Measurements from ENCODE around the gene METAP1D. TPM values are rescaled to one million over a fixed set of nuclear protein-coding genes. Genes with fewer than 3 reads are reported as not detected.
"Not testable (repeated sequence)": the region's sequence is repeated elsewhere in the genome, so short reads cannot be mapped to it uniquely, and the experiment has no call there.

METAP1D gene
- total and polyA plus RNA-seq, 2 donors from 2014 or later, result 4.0 to 6.2 TPM

DNA sequence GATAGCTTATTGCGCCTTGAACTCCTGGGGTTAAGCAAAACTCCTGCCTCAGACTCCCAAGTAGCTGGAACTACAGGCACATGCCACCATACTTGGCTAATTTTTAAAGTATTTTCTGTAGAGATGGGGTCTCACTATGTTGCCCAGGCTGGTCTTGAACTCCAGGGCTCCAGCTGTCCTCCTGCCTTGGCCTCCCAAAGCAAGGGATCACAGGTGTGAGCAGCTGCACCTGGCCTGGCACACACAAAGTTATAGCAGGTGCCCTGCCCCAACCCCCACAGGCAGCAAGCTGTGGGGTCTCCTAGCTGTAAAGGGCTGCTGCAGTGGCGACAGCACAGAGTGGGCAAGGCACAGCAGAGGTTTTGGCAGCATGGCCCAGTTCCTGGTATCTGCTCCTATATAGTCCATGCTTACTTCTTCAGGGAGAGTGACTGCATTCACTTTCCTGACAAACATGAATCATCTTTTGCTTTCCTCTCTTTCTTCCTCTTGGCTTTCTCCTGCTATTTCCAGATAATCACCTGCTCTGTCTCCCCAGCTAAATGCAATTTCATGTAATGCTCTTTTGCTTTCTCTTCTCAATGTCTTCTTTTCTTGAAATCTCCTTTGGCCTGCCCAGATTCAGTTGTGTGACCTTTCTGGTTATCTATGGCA, 27.3 kb upstream of the METAP1D start:
- no peaks in the 10 kb centered on the region for H3K27me3 ChIP-seq (ENCODE audit: control insufficient read depth, insufficient read depth, low read length)
- no peak overlapping the region for H3K9ac ChIP-seq (ENCODE audit: low read length in 3 of 3)
- H3K27ac ChIP-seq (ENCODE audit: low read depth in 2 of 2, low read length in 2 of 2), result no peak overlapping the region
- FAIRE-seq, result no peak
- intact Hi-C loops (cut with DNase I), result no loop called here
- DNase-seq, result no peak
- no peak overlapping the region for H3K4me3 ChIP-seq (ENCODE audit: low read length in 3 of 3)
- H3K9me3 ChIP-seq (ENCODE audit: control insufficient read depth in 2 of 3, insufficient read depth in 1 of 3, low read length in 3 of 3), result no peaks in the 10 kb centered on the region
- H3K36me3 ChIP-seq (ENCODE audit: control insufficient read depth in 2 of 3, insufficient read depth in 3 of 3, low read length in 3 of 3), result no peaks in the 10 kb centered on the region
- H3K4me1 ChIP-seq (ENCODE audit: control insufficient read depth in 2 of 3, insufficient read depth in 2 of 3, low read depth in 1 of 3, low read length in 3 of 3), result no peaks in the 10 kb centered on the region
- TF ChIP-seq, protein P1, sequence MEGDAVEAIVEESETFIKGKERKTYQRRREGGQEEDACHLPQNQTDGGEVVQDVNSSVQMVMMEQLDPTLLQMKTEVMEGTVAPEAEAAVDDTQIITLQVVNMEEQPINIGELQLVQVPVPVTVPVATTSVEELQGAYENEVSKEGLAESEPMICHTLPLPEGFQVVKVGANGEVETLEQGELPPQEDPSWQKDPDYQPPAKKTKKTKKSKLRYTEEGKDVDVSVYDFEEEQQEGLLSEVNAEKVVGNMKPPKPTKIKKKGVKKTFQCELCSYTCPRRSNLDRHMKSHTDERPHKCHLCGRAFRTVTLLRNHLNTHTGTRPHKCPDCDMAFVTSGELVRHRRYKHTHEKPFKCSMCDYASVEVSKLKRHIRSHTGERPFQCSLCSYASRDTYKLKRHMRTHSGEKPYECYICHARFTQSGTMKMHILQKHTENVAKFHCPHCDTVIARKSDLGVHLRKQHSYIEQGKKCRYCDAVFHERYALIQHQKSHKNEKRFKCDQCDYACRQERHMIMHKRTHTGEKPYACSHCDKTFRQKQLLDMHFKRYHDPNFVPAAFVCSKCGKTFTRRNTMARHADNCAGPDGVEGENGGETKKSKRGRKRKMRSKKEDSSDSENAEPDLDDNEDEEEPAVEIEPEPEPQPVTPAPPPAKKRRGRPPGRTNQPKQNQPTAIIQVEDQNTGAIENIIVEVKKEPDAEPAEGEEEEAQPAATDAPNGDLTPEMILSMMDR (IDR thresholded peaks at IDR 0.05; ENCODE audit: borderline replicate concordance, extremely low read depth, insufficient read depth), result no peak

DNA sequence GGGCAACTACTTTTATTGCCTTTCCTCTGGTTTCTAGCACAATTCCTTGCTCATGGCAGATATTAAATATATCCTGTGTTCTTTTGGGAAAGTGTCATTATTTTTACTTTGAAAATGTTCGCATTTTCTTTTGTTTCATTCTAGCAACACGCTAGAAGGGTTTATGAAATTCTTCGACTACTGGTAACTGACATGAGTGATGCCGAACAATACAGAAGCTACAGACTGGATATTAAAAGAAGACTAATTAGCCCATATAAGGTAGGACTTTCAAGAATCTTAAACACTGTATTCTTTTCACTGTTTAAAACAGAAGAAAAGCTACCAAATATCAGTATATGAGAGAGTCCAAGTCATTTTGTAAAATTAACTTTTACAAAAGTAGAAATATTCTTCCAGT, 20.6 kb upstream of the METAP1D start:
- FAIRE-seq (no peak), DNase-seq (no peak)
- no peaks in the 10 kb centered on the region for H3K27me3 ChIP-seq (ENCODE audit: control insufficient read depth, insufficient read depth, low read length)
- H3K4me1 ChIP-seq (ENCODE audit: control insufficient read depth in 2 of 3, insufficient read depth in 2 of 3, low read depth in 1 of 3, low read length in 3 of 3), result no peaks in the 10 kb centered on the region
- intact Hi-C loops (cut with DNase I), result no loop called here
- H3K9me3 ChIP-seq (ENCODE audit: control insufficient read depth in 2 of 3, insufficient read depth in 1 of 3, low read length in 3 of 3), result no peaks in the 10 kb centered on the region
- peaks cover 0 to 7% (median 0%) of the 10 kb centered on the region in 3 donors for H3K36me3 ChIP-seq (ENCODE audit: control insufficient read depth in 2 of 3, insufficient read depth in 3 of 3, low read length in 3 of 3)
- TF ChIP-seq, protein P1 (IDR thresholded peaks at IDR 0.05; ENCODE audit: borderline replicate concordance, extremely low read depth, insufficient read depth), result no peak
- no peak overlapping the region for H3K9ac ChIP-seq (ENCODE audit: low read length in 3 of 3)
- H3K4me3 ChIP-seq (ENCODE audit: low read length in 3 of 3), result no peak overlapping the region
- H3K27ac ChIP-seq (ENCODE audit: low read depth in 2 of 2, low read length in 2 of 2), result no peak overlapping the region

DNA sequence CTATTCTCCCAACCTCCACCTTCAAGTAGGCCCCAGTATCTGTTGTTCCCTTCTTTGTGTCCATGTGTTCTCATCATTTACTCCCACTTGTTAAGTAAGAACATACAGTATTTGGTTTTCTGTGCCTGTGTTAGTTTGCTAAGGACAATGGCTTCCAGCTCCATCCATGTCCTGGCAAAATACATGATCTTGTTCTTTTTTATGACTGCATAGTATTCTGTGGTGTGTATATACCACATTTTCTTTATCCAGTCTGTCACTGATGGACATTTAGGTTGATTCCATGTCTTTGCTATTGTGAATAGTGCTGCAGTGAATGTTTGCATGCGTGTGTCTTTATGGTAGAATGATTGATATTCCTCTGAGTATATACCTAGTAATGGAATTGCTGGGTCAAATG, 15.8 kb upstream of the METAP1D start:
- H3K27me3 ChIP-seq (ENCODE audit: control insufficient read depth, insufficient read depth, low read length); H3K4me3 ChIP-seq (ENCODE audit: low read length in 3 of 3); H3K27ac ChIP-seq (ENCODE audit: low read depth in 2 of 2, low read length in 2 of 2); H3K36me3 ChIP-seq (ENCODE audit: control insufficient read depth in 2 of 3, insufficient read depth in 3 of 3, low read length in 3 of 3); H3K9ac ChIP-seq (ENCODE audit: low read length in 3 of 3); FAIRE-seq; H3K9me3 ChIP-seq (ENCODE audit: control insufficient read depth in 2 of 3, insufficient read depth in 1 of 3, low read length in 3 of 3); H3K4me1 ChIP-seq (ENCODE audit: control insufficient read depth in 2 of 3, insufficient read depth in 2 of 3, low read depth in 1 of 3, low read length in 3 of 3); intact Hi-C loops (cut with DNase I); DNase-seq: not testable (repeated sequence)

DNA sequence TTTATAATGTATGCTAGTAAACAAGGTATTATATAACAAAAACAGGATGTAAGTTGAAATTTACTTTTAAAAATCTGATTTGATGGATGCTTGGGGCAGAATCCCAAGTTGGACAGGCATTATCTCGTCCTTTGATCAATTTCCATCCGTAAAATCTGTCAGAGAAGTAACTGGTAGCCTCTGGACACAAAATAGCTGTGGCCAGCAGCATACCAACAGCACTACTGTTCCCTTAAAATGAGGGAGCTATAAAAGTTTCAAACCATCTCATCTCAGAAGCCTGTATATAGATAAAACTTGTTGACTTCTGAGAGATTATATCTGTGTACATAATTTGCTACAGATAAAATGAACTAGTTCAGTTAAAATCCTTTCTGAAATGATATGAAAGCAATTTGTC, 14.7 kb upstream of the METAP1D start:
- FAIRE-seq (no peak), DNase-seq (no peak)
- intact Hi-C loops (cut with DNase I), result no loop called here
- TF ChIP-seq, protein P1 (IDR thresholded peaks at IDR 0.05; ENCODE audit: borderline replicate concordance, extremely low read depth, insufficient read depth), result no peak
- no peak overlapping the region for H3K4me3 ChIP-seq (ENCODE audit: low read length in 3 of 3)
- no peaks in the 10 kb centered on the region for H3K9me3 ChIP-seq (ENCODE audit: control insufficient read depth in 2 of 3, insufficient read depth in 1 of 3, low read length in 3 of 3)
- H3K4me1 ChIP-seq (ENCODE audit: control insufficient read depth in 2 of 3, insufficient read depth in 2 of 3, low read depth in 1 of 3, low read length in 3 of 3), result no peaks in the 10 kb centered on the region
- H3K27ac ChIP-seq (ENCODE audit: low read depth in 2 of 2, low read length in 2 of 2), result no peak overlapping the region
- H3K9ac ChIP-seq (ENCODE audit: low read length in 3 of 3), result no peak overlapping the region
- H3K27me3 ChIP-seq (ENCODE audit: control insufficient read depth, insufficient read depth, low read length), result no peaks in the 10 kb centered on the region
- H3K36me3 ChIP-seq (ENCODE audit: control insufficient read depth in 2 of 3, insufficient read depth in 3 of 3, low read length in 3 of 3), result peaks cover 0 to 7% (median 0%) of the 10 kb centered on the region in 3 donors
